H1 (cell line): Measurements from ENCODE around the gene SOS1. TPM values are rescaled to one million over a fixed set of nuclear protein-coding genes. Genes with fewer than 3 reads are reported as not detected.

Source experiments
- CTCF ChIA-PET: fragments of 300-600 bp; sonication (Branson Sonifier 250); formaldehyde crosslinking; loops from one replicate; lab custom pipeline; 2021; ENCODE audit not compliant: partially characterized antibody; lab: Charles Lee
- POLR2A ChIA-PET: fragments of 300-600 bp; sonication (Branson Sonifier 250); formaldehyde crosslinking; loops from one replicate; lab custom pipeline; 2021; ENCODE audit warnings: inconsistent platforms; ENCODE audit not compliant: partially characterized antibody; lab: Charles Lee
- DNase-seq, 2 experiments: peaks; one replicate each; pipeline versions ENCODE4 v3.0.0 to v3.0.0-alpha.2; 2010 to 2022; ENCODE audit warnings: low spot score in 2 of 2, low read depth in 1 of 2, mixed read lengths in 1 of 2
- FAIRE-seq: peaks from 2 replicates; lab custom pipeline; 2011; peaks lifted over from hg19 to GRCh38; lab: Jason Lieb, UNC
- H2AFZ ChIP-seq: 2 replicates; pipeline ENCODE4 v1.8.1; 2012; ENCODE audit warnings: low read length, inconsistent platforms
- H2AK5ac ChIP-seq: 2 replicates; pipeline ENCODE4 v1.6.1; 2013; ENCODE audit warnings: low read depth, low read length
- H2BK120ac ChIP-seq: replicated peaks from 2 replicates; pipeline ENCODE3; 2013; ENCODE audit warnings: low read depth, low read length, inconsistent platforms
- H2BK12ac ChIP-seq: 2 replicates; pipeline ENCODE4 v1.6.1; 2013; ENCODE audit warnings: low read depth, low read length
- H2BK15ac ChIP-seq: 2 replicates; pipeline ENCODE4 v1.6.1; 2013; ENCODE audit warnings: low read length
- H2BK20ac ChIP-seq: 2 replicates; pipeline ENCODE4 v1.6.1; 2013; ENCODE audit warnings: low read length
- H2BK5ac ChIP-seq: 2 replicates; pipeline ENCODE4 v1.6.1; 2013; ENCODE audit warnings: low read depth, low read length
- H3K14ac ChIP-seq: 2 replicates; pipeline ENCODE4 v1.6.1; 2013; ENCODE audit warnings: inconsistent platforms; ENCODE audit not compliant: insufficient read length
- H3K18ac ChIP-seq: 2 replicates; pipeline ENCODE4 v1.6.1; 2013; ENCODE audit warnings: low read length; ENCODE audit errors: extremely low read depth
- H3K23ac ChIP-seq: 2 replicates; pipeline ENCODE4 v1.6.1; 2013; ENCODE audit warnings: inconsistent platforms; ENCODE audit not compliant: insufficient read length
- H3K23me2 ChIP-seq: 2 replicates; pipeline ENCODE4 v1.6.1; 2013; ENCODE audit warnings: low read depth, low read length
- H3K27ac ChIP-seq: 2 replicates; pipeline ENCODE4 v1.6.1; 2011; ENCODE audit warnings: low read depth, low read length, inconsistent platforms
- H3K27me3 ChIP-seq, 4 experiments: replicated peaks in 1 of 4; 1 replicate in 1 of 4; 2 replicates in 3 of 4; pipeline versions ENCODE4 v1.6.1 to v1.8.1; 2011 to 2013; ENCODE audit warnings: low read length in 3 of 4, mild to moderate bottlenecking in 3 of 4, inconsistent platforms in 2 of 4, mixed read lengths in 2 of 4, moderate library complexity in 1 of 4; ENCODE audit not compliant: control insufficient read depth in 3 of 4, insufficient read depth in 3 of 4; ENCODE audit errors: extremely low read depth in 1 of 4
- H3K36me3 ChIP-seq, 4 experiments: 2 replicates each; pipeline versions ENCODE4 v1.6.1 to v1.8.1; 2011 to 2013; ENCODE audit warnings: mild to moderate bottlenecking in 4 of 4, low read length in 3 of 4, moderate library complexity in 2 of 4, control low read depth in 1 of 4, inconsistent platforms in 1 of 4; ENCODE audit not compliant: insufficient read depth in 4 of 4, control insufficient read depth in 2 of 4
- H3K4ac ChIP-seq: replicated peaks from 2 replicates; pipeline ENCODE3; 2013; ENCODE audit warnings: low read length, low read depth, mixed read lengths, inconsistent platforms; ENCODE audit not compliant: insufficient read length
- H3K4me1 ChIP-seq, 4 experiments: replicated peaks in 1 of 4; 1 replicate in 1 of 4; 2 replicates in 3 of 4; pipeline versions ENCODE4 v1.6.1 to v1.8.1; 2011 to 2013; ENCODE audit warnings: low read length in 3 of 4, inconsistent platforms in 2 of 4, mixed read lengths in 1 of 4; ENCODE audit not compliant: insufficient read depth in 4 of 4, control insufficient read depth in 3 of 4
- H3K4me2 ChIP-seq, 2 experiments: 2 replicates each; pipeline versions ENCODE4 v1.6.1 to v1.8.1; 2011 to 2013; ENCODE audit warnings: low read depth in 2 of 2, low read length in 2 of 2, control low read depth in 1 of 2, inconsistent platforms in 1 of 2, mild to moderate bottlenecking in 1 of 2; ENCODE audit not compliant: insufficient read depth in 1 of 2
- H3K4me3 ChIP-seq, 4 experiments: fragments of 200-600, 300-600 bp in 1 of 4; sonication (generic), shearing (Covaris generic), sonication (Bioruptor Twin) in 1 of 4; 2 replicates each; pipeline versions ENCODE4 v1.5.1 to v1.8.1; 2011 to 2016; ENCODE audit warnings: low read length in 4 of 4, low read depth in 3 of 4, control low read depth in 2 of 4, inconsistent platforms in 2 of 4, mild to moderate bottlenecking in 2 of 4, mixed read lengths in 1 of 4, moderate library complexity in 1 of 4; ENCODE audit not compliant: insufficient read depth in 2 of 4; ENCODE audit errors: extremely low read depth in 1 of 4
- H3K56ac ChIP-seq: replicated peaks from 2 replicates; pipeline ENCODE3; 2013; ENCODE audit warnings: low read depth, mild to moderate bottlenecking, mixed read lengths, low read length, inconsistent platforms; ENCODE audit not compliant: insufficient read length
- H3K79me1 ChIP-seq: 2 replicates; pipeline ENCODE4 v1.6.1; 2013; ENCODE audit warnings: low read depth, low read length, control low read depth
- H3K79me2 ChIP-seq, 2 experiments: 2 replicates each; pipeline versions ENCODE4 v1.6.1 to v1.8.1; 2012 to 2013; ENCODE audit warnings: low read length in 2 of 2, mild to moderate bottlenecking in 2 of 2, inconsistent platforms in 1 of 2; ENCODE audit not compliant: insufficient read depth in 2 of 2, control insufficient read depth in 1 of 2
- H3K9ac ChIP-seq, 4 experiments: replicated peaks in 1 of 4; 1 replicate in 1 of 4; 2 replicates in 3 of 4; pipeline versions ENCODE4 v1.6.1 to v1.8.1; 2011 to 2013; ENCODE audit warnings: low read depth in 3 of 4, low read length in 3 of 4, control low read depth in 2 of 4, mild to moderate bottlenecking in 2 of 4, moderate library complexity in 2 of 4, inconsistent platforms in 1 of 4; ENCODE audit errors: extremely low read depth in 1 of 4
- H3K9me3 ChIP-seq, 2 experiments: 2 replicates each; pipeline versions ENCODE4 v1.6.1 to v1.8.1; 2012 to 2013; ENCODE audit warnings: mild to moderate bottlenecking in 2 of 2, moderate library complexity in 2 of 2, control low read depth in 1 of 2, inconsistent platforms in 1 of 2, low read depth in 1 of 2, low read length in 1 of 2, mixed read lengths in 1 of 2; ENCODE audit not compliant: insufficient read depth in 2 of 2
- H4K20me1 ChIP-seq, 2 experiments: replicated peaks in 1 of 2; 2 replicates each; pipeline versions ENCODE3 to v1.8.1; 2011 to 2013; ENCODE audit warnings: inconsistent platforms in 2 of 2, low read length in 2 of 2, mild to moderate bottlenecking in 1 of 2; ENCODE audit not compliant: insufficient read depth in 2 of 2, control insufficient read depth in 1 of 2
- H4K5ac ChIP-seq: 2 replicates; pipeline ENCODE4 v1.6.1; 2013; ENCODE audit warnings: low read length, low read depth, mixed read lengths, inconsistent platforms; ENCODE audit not compliant: insufficient read length
- H4K8ac ChIP-seq: 2 replicates; pipeline ENCODE4 v1.8.0; 2013; ENCODE audit warnings: mild to moderate bottlenecking, moderate library complexity, low read length, inconsistent platforms; ENCODE audit not compliant: insufficient read depth; ENCODE audit errors: extremely low read depth
- H4K91ac ChIP-seq: replicated peaks from 2 replicates; pipeline ENCODE3; 2013; ENCODE audit warnings: low read length, mixed read lengths, inconsistent platforms; ENCODE audit not compliant: insufficient read length
- CBX5 ChIP-seq: fragments of 300-800, 300-1000 bp; sonication (generic); IDR thresholded peaks from 2 replicates; pipeline ENCODE4 v1.7.1; 2016; ENCODE audit warnings: antibody characterized with exemption, low read length, low read depth
- FOSL1 ChIP-seq: IDR thresholded peaks from 2 replicates; pipeline ENCODE4 v1.6.1; 2011; ENCODE audit warnings: mild to moderate bottlenecking, low read depth, low read length, moderate library complexity; ENCODE audit not compliant: insufficient read depth
- JUN ChIP-seq: IDR thresholded peaks from 2 replicates; pipeline ENCODE4 v1.6.1; 2011; ENCODE audit warnings: low read depth, mild to moderate bottlenecking, improper control_type of control experiment, low read length
- JUND ChIP-seq: IDR thresholded peaks from 2 replicates; pipeline ENCODE4 v1.6.1; 2011; ENCODE audit warnings: mild to moderate bottlenecking, improper control_type of control experiment, low read length
- PHF8 ChIP-seq: fragments of 200-600 bp; sonication (generic); conservative IDR thresholded peaks from 2 replicates; pipeline ENCODE4 v1.7.1; 2012; ENCODE audit warnings: low read depth, mild to moderate bottlenecking, inconsistent platforms, low read length, moderate library complexity
- SIN3A ChIP-seq, 2 experiments: IDR thresholded peaks in 1 of 2; conservative IDR thresholded peaks in 1 of 2; 2 replicates each; pipeline ENCODE4 v1.6.1; 2011 to 2012; ENCODE audit warnings: low read length in 2 of 2, improper control_type of control experiment in 1 of 2, low read depth in 1 of 2, mild to moderate bottlenecking in 1 of 2
- SIRT6 ChIP-seq: IDR thresholded peaks from one replicate; pipeline ENCODE4 v1.7.1; 2012; ENCODE audit warnings: low read length, inconsistent platforms
- SP1 ChIP-seq: IDR thresholded peaks from 2 replicates; pipeline ENCODE4 v1.6.1; 2011; ENCODE audit warnings: low read depth, low read length
- SUZ12 ChIP-seq: fragments of 200-600 bp; sonication (generic); IDR thresholded peaks from 2 replicates; pipeline ENCODE4 v1.6.1; 2012; ENCODE audit warnings: mild to moderate bottlenecking, inconsistent platforms, low read length, moderate library complexity, mixed read lengths
- TAF1 ChIP-seq: IDR thresholded peaks from 2 replicates; pipeline ENCODE4 v1.6.1; 2011; ENCODE audit warnings: mild to moderate bottlenecking, low read depth, low read length
- WGBS, 2 experiments: shearing (Covaris generic) in 1 of 2; methylation state at CpG; one replicate each; pipeline versions ENCODE4 v1.1.6 to v1.1.7; 2013 to 2015; ENCODE audit warnings: low lambda C conversion rate in 2 of 2, mixed read lengths in 2 of 2, inconsistent platforms in 1 of 2, low coverage in 1 of 2, missing lambda C conversion rate in 1 of 2; ENCODE audit not compliant: insufficient replicate concordance in 2 of 2, insufficient coverage in 1 of 2, insufficient read length in 1 of 2; ENCODE audit errors: extremely low coverage in 1 of 2, missing lambda C conversion rate in 1 of 2; 5-methylcytosine and 5-hydroxymethylcytosine counted together
- polyA plus RNA-seq, 7 experiments: library from polyadenylated mRNA; depleted of rRNA in 3 of 7; stranded (reverse) in 5 of 7; unstranded in 2 of 7; fragments of >200 nt in 5 of 7; fragments of 200-250 nt in 2 of 7; gene quantifications; 1 replicate in 5 of 7; 2 replicates in 1 of 7; 4 replicates in 1 of 7; pipeline versions ENCODE4 v1.2.1 to v1.2.3, GENCODE V29; 2011 to 2013; ENCODE audit warnings: missing spikeins in 2 of 7, mixed read lengths in 2 of 7
- total RNA-seq: library from RNA; stranded (reverse); fragmentation: NEBNext Ultra II Directional; extraction: Animal tissue kit (Norgen Biotek cat#: 25700); gene quantifications from 2 replicates; pipeline ENCODE4 v1.2.1, GENCODE V29; 2021
- TF ChIP-seq, protein P1 (sequence below): IDR thresholded peaks from 2 replicates; pipeline ENCODE4 v1.6.1; 2011; ENCODE audit warnings: low read length, improper control_type of control experiment

SOS1 gene
- total and polyA plus RNA-seq, 2 of the 8 experiments (the other 6 are each of a cell fraction or from before 2014, with no cell fraction given) = 25.7 to 27.0 TPM

GRCh38 chr2:39068299-39069135 is 52.3 kb downstream of the SOS1 start:
- Histone ChIP-seq H3K23ac (no peak overlapping the region), H2BK12ac (no peak overlapping the region), H3K4me3 (no peak overlapping the region), H3K9me3 (no peaks in the 10 kb centered on the region), H3K18ac (no peak overlapping the region), H2BK15ac (no peak overlapping the region), H3K79me1 (peaks cover 2% of the 10 kb centered on the region; the same call in 1 of the 2 replicates), H4K91ac (no peak overlapping the region), H3K4me1 (peaks cover 0 to 3% (median 0%) of the 10 kb centered on the region in 4 experiments; a peak in 1 of 7 replicates), H2AK5ac (no peak overlapping the region), H3K4ac (no peak overlapping the region), H3K56ac (no peak overlapping the region), H3K27me3 (no peaks in the 10 kb centered on the region), H3K36me3 (peaks cover 0 to 9% (median 5%) of the 10 kb centered on the region in 4 experiments; a peak in 4 of 8 replicates), H2BK20ac (no peak overlapping the region), H3K4me2 (no peak overlapping the region), H3K23me2 (no peaks in the 10 kb centered on the region), H3K27ac (no peak overlapping the region), H4K5ac (no peak overlapping the region), H2AFZ (no peak overlapping the region), H3K79me2 (peaks cover 0 to 52% of the 10 kb centered on the region in 2 experiments; a peak in 2 of 4 replicates), H3K14ac (no peak overlapping the region), H4K20me1 (peaks cover 0 to 4% of the 10 kb centered on the region in 2 experiments), H3K9ac (no peak overlapping the region), H4K8ac (no peak overlapping the region), H2BK5ac (no peak overlapping the region), H2BK120ac (no peak overlapping the region)
- WGBS, 2 experiments = 93% methylated on average over 1 of the region's 1 CpG; no CpG with 5 or more reads in 1 of the 2 experiments
- ChIA-PET POLR2A (interaction anchor here (0.6 kb wide), 2 partner anchors 43 to 87 kb away, joined by 4 read pairs; no protein-coding TSS in a partner anchor), CTCF (interaction anchor here (0.6 to 1.7 kb wide), 7 partner anchors 13 to 670 kb away, joined by 3 to 10 read pairs (median 3); no protein-coding TSS in a partner anchor)
- no peak for DNase-seq
- no peak for FAIRE-seq
- TF ChIP-seq JUN (no peak), JUND (no peak), SP1 (no peak), FOSL1 (no peak), SIN3A (conservative IDR thresholded peaks at IDR 0.05 in 1 of 2, IDR thresholded peaks at IDR 0.05 in 1 of 2; ENCODE audit: low read depth in 1 of 2, low read length in 2 of 2) (no peak), PHF8 (no peak), SUZ12 (no peak), TAF1 (no peak), SIRT6 (no peak), CBX5 (no peak)
- TF ChIP-seq, protein P1, sequence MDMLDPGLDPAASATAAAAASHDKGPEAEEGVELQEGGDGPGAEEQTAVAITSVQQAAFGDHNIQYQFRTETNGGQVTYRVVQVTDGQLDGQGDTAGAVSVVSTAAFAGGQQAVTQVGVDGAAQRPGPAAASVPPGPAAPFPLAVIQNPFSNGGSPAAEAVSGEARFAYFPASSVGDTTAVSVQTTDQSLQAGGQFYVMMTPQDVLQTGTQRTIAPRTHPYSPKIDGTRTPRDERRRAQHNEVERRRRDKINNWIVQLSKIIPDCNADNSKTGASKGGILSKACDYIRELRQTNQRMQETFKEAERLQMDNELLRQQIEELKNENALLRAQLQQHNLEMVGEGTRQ = no peak
